GM19328 (cell line): ENCODE results near the gene ICAM2.

Experiments
- ATAC-seq: cut with Tn5 transposase; IDR thresholded peaks from one replicate; pipeline ENCODE4 v1.9.1; 2021; ENCODE audit warnings: mild to moderate bottlenecking, moderate library complexity; ENCODE audit not compliant: unreplicated experiment

ICAM2 gene

GRCh38 chr17:63978272-63979200 lies 41.9 kb downstream of the ICAM2 start:
- no peak for ATAC-seq

GRCh38 chr17:63976702-63977101 lies 43.7 kb downstream of the ICAM2 start:
- no peak for ATAC-seq

GRCh38 chr17:63975541-63976092 lies 44.8 kb downstream of the ICAM2 start:
- ATAC-seq = no peak

- no peak for ATAC-seq
These were observed 45.7 kb downstream of the ICAM2 start for GRCh38 chr17:63974594-63975192.

GRCh38 chr17:63973930-63974593 lies 46.4 kb downstream of the ICAM2 start:
- no peak for ATAC-seq

GRCh38 chr17:63973247-63973646 lies 47.2 kb downstream of the ICAM2 start:
- ATAC-seq = no peak

GRCh38 chr17:63972796-63973195 lies 47.6 kb downstream of the ICAM2 start, which contains the start of gene SCN4A:
Gene SCN4A (minus strand): TSS chr17:63972918. CDS start chr17:63972841, 77 bp downstream.
- no peak for ATAC-seq

- ATAC-seq = no peak
These were observed 51.2 kb downstream of the ICAM2 start for GRCh38 chr17:63969278-63969677.

- no peak for ATAC-seq
These were observed 52.5 kb downstream of the ICAM2 start for GRCh38 chr17:63967953-63968352.

GRCh38 chr17:63966646-63967264 lies 53.7 kb downstream of the ICAM2 start:
- no peak for ATAC-seq

GRCh38 chr17:63963123-63963522 lies 57.3 kb downstream of the ICAM2 start:
- ATAC-seq = no peak

- no peak for ATAC-seq
These were observed 58.1 kb downstream of the ICAM2 start for GRCh38 chr17:63962298-63962744.

GRCh38 chr17:63961355-63962212 lies 58.8 kb downstream of the ICAM2 start:
- ATAC-seq = no peak

- ATAC-seq = no peak
These were observed 60.0 kb downstream of the ICAM2 start for GRCh38 chr17:63960430-63960829.

GRCh38 chr17:63960006-63960405 lies 60.4 kb downstream of the ICAM2 start:
- no peak for ATAC-seq

GRCh38 chr17:63956296-63956920 lies 64.0 kb downstream of the ICAM2 start:
- no peak for ATAC-seq

- ATAC-seq = no peak
These were observed 64.6 kb downstream of the ICAM2 start for GRCh38 chr17:63955791-63956190.

- no peak for ATAC-seq
These were observed 65.2 kb downstream of the ICAM2 start for GRCh38 chr17:63955232-63955631.

- ATAC-seq = no peak
These were observed 65.9 kb downstream of the ICAM2 start for GRCh38 chr17:63954402-63955063.
